HG03060 (cell line): ENCODE data around the gene ZMYM4.

Experiments
- ATAC-seq: cut with Tn5 transposase; IDR thresholded peaks from one replicate; pipeline ENCODE4 v1.9.1; 2021; ENCODE audit warnings: low read depth, moderate number of reproducible peaks; ENCODE audit not compliant: unreplicated experiment

Gene ZMYM4

DNA sequence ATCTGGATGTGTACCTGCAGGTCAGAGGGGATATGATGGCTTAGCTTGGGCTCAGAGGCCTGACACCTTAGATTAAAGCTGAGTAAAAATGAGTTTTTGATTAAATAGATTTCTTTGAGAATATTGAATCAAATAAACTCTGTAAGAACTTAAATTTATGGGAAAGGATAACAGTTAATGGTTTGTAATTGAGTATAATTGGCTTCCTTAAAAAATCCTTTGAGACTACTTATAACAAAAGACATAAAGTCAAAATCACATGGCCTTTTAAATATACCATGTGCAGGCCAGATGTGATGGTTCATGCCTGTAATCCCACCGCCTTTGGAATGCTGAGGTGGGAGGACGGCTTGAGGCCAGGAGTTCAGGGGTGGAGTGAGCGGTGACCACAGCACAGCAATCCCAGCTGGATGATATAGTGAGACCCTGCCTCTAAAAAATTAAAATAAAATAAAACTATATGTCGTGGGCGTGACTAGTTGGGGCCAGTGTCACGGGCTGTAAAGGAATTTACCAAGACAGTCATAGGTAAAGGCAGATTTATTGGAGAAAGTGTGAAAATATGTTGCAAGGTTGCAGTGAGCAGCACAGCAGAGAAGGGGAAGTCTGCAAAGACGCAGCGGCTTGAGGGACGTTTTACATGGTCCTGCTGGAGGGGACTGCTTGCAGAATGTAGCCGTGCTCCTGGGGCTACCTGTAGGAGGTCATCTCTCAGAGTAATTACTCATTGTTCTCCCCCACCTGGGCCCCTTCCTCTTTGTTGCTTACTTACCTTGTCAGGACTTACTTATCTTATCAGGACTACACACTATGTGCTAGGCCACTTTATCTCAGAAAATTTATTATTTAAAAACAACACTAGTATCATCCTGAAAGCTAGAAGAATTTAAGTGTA, 122.3 kb downstream of the ZMYM4 start:
- no peak for ATAC-seq

GRCh38 chr1:35394386-35394785, 125.9 kb downstream of the ZMYM4 start:
- ATAC-seq: no peak

DNA sequence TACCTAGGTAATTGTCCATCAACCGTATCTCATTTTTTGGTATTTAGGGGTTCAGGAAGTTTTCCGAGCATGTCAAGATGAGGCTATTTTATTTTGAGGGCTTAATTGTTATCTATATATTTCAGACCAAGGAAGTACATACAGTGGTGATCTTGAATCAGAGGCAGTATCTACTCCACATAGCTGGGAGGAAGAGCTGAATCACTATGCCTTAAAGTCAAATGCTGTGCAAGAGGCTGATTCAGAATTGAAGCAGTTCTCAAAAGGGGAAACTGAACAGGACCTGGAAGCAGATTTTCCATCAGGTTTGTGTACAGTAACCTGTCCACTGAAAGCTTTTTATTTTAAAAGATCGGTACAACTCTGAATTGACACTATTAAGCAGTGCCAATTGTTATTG, 130.2 kb downstream of the ZMYM4 start:
- ATAC-seq: no peak

DNA sequence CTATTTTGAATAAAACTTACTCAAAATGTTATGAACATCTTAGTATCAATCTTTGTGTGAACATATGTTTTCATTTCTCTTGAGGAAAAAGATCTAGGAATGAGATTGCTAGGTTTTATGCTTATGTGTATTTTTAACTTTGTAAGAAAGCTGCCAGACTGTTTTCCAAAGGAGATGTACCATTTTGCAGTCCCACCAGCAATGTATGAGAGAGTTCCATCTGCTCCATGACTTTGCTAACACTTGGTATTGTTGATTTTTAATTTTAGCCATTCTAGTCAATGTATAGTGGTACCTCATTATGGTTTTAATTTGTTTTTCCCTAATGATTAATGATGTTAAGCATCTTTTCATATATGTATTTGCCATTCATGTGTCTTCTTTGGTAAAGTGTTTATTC, 132.5 kb downstream of the ZMYM4 start:
- no peak for ATAC-seq

DNA sequence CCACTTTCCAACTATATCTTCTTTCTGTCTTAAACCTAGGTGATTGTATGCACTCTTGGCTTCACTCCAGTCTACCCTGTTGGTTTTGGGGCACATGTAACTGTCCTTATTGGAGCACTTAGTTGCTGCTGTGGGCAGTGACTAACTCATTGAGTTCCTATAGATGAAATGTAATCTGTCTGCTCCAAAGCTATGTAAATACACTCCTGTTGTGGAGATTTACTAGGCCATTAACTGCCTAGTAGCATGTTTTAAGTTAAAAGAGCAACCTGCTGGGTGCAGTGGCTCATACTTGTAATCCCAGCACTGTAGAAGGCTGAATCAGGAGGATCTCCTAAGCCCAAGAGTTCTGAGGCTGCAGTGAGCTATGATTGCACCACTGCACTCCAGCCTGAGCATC, 137.6 kb downstream of the ZMYM4 start:
- no peak for ATAC-seq

- no peak for ATAC-seq
These were observed 139.2 kb downstream of the ZMYM4 start for GRCh38 chr1:35407743-35408142.

- no peak for ATAC-seq
These were observed 140.4 kb downstream of the ZMYM4 start for GRCh38 chr1:35408925-35409324.

- no peak for ATAC-seq
These were observed 157.6 kb downstream of the ZMYM4 start for GRCh38 chr1:35426097-35426586.

- ATAC-seq: no peak
These were observed 159.9 kb downstream of the ZMYM4 start for GRCh38 chr1:35428360-35428759.

GRCh38 chr1:35430762-35431161, 162.3 kb downstream of the ZMYM4 start:
- ATAC-seq: no peak

GRCh38 chr1:35431173-35431599, 162.7 kb downstream of the ZMYM4 start:
- no peak for ATAC-seq

- no peak for ATAC-seq
These were observed 163.7 kb downstream of the ZMYM4 start for GRCh38 chr1:35432231-35432630.

- ATAC-seq: no peak
These were observed 165.2 kb downstream of the ZMYM4 start for GRCh38 chr1:35433714-35434113.

- ATAC-seq: no peak
These were observed 166.2 kb downstream of the ZMYM4 start for GRCh38 chr1:35434703-35435102.

GRCh38 chr1:35436078-35436477, 167.6 kb downstream of the ZMYM4 start:
- ATAC-seq: no peak

- no peak for ATAC-seq
These were observed 168.7 kb downstream of the ZMYM4 start for GRCh38 chr1:35437200-35437599.

GRCh38 chr1:35439626-35440025, 171.1 kb downstream of the ZMYM4 start:
- no peak for ATAC-seq

DNA sequence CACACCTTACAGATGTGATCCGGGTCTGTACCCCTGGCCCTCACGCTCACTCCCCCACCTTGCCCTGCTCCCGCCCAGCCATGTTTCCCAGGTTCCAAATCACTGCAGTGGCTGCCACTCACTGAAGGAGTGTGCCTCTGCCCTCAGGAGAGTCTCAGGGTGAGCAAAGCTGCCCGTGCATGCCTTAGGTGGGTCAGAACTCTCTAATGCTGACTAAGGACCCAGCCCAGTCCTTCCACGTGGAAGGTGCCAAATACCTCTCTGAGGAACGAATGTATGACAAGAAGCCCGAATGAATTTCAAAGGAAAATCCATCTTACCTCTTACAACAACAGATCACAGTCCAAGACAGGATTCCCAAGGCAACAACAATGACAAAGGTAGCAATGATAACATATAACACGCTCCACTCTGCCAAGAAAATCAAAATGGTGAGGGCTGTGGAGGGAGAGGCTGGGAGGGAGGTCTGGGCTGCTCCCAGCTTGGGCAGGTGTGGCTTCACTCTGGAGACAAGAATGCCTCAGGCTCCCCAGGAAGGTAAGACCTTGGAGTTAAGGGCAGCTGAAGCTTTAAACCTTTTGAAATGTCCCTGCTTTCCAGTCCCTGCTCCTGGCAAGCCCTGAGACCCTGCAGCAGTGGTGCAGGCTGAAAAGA, 173.5 kb downstream of the ZMYM4 start:
- no peak for ATAC-seq

DNA sequence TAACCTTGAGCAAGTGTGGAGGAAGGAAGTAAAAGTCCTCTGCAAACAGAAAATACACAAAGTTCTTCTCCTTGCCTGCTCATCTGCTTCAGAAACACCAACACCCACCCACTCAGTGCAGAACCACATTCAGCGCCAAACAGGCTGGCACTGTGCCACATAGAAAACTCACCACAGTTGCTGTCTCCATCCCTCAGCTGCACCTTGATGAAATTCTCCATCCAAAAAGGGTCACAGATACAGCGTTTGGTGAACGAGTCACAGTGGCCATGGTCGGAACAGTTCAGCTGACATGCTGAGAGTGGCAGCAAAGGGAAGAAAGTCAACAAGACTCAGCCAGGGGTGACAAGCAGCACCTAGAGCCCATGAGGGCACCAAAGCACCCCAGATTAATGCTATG, 174.2 kb downstream of the ZMYM4 start:
- ATAC-seq: no peak

- ATAC-seq: no peak
These were observed 175.4 kb downstream of the ZMYM4 start for GRCh38 chr1:35443768-35444518.

GRCh38 chr1:35444519-35444774, 175.9 kb downstream of the ZMYM4 start:
- ATAC-seq: no peak
